ENCODE results near the gene IFNW1. TPM values are rescaled to one million over a fixed set of nuclear protein-coding genes. Genes with fewer than 3 reads are reported as not detected.

IFNW1 gene
- total RNA-seq, 1 experiment from 2014 or later: not detected

DNA sequence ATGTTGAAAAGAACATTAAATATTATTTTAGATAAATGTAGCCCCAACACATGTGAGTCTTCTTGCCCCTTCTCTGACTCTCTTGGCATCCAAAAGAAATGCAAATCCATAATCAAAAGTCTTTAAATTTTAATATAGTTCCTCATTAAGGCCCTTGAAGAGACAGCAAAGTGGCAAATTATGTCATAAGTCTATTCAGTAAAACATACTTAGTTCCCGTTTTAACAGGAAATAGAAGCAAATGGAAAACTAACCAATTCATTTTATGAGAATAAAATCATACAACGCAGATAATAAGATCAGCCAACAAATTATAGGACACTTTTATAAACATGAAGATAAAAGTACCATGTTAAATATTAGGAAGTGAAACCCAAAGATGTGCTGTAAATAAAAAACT, 43.8 kb downstream of the IFNW1 start:
- no peak overlapping the region for H3K4me3 Mint-ChIP-seq
- TF ChIP-seq ZNF416 (CRISPR knock-in tag; IDR thresholded peaks at IDR 0.05) (no peak), GRHL2 (CRISPR knock-in tag; IDR thresholded peaks at IDR 0.05; ENCODE audit: insufficient replicate concordance, severe bottlenecking) (no peak)
- TF ChIP-seq, protein P1, sequence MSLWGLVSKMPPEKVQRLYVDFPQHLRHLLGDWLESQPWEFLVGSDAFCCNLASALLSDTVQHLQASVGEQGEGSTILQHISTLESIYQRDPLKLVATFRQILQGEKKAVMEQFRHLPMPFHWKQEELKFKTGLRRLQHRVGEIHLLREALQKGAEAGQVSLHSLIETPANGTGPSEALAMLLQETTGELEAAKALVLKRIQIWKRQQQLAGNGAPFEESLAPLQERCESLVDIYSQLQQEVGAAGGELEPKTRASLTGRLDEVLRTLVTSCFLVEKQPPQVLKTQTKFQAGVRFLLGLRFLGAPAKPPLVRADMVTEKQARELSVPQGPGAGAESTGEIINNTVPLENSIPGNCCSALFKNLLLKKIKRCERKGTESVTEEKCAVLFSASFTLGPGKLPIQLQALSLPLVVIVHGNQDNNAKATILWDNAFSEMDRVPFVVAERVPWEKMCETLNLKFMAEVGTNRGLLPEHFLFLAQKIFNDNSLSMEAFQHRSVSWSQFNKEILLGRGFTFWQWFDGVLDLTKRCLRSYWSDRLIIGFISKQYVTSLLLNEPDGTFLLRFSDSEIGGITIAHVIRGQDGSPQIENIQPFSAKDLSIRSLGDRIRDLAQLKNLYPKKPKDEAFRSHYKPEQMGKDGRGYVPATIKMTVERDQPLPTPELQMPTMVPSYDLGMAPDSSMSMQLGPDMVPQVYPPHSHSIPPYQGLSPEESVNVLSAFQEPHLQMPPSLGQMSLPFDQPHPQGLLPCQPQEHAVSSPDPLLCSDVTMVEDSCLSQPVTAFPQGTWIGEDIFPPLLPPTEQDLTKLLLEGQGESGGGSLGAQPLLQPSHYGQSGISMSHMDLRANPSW (CRISPR knock-in tag; conservative IDR thresholded peaks at IDR 0.05; ENCODE audit: low read depth): no peak
- TF ChIP-seq, protein P2, sequence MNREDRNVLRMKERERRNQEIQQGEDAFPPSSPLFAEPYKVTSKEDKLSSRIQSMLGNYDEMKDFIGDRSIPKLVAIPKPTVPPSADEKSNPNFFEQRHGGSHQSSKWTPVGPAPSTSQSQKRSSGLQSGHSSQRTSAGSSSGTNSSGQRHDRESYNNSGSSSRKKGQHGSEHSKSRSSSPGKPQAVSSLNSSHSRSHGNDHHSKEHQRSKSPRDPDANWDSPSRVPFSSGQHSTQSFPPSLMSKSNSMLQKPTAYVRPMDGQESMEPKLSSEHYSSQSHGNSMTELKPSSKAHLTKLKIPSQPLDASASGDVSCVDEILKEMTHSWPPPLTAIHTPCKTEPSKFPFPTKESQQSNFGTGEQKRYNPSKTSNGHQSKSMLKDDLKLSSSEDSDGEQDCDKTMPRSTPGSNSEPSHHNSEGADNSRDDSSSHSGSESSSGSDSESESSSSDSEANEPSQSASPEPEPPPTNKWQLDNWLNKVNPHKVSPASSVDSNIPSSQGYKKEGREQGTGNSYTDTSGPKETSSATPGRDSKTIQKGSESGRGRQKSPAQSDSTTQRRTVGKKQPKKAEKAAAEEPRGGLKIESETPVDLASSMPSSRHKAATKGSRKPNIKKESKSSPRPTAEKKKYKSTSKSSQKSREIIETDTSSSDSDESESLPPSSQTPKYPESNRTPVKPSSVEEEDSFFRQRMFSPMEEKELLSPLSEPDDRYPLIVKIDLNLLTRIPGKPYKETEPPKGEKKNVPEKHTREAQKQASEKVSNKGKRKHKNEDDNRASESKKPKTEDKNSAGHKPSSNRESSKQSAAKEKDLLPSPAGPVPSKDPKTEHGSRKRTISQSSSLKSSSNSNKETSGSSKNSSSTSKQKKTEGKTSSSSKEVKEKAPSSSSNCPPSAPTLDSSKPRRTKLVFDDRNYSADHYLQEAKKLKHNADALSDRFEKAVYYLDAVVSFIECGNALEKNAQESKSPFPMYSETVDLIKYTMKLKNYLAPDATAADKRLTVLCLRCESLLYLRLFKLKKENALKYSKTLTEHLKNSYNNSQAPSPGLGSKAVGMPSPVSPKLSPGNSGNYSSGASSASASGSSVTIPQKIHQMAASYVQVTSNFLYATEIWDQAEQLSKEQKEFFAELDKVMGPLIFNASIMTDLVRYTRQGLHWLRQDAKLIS (CRISPR knock-in tag; IDR thresholded peaks at IDR 0.05; ENCODE audit: borderline replicate concordance): no peak
- ChIA-PET CTCF (no interaction called here), POLR2A (no interaction called here)
- no peaks in the 10 kb centered on the region for H3K4me1 Mint-ChIP-seq
- no peak overlapping the region for H3K27ac Mint-ChIP-seq
- ATAC-seq (no peak), DNase-seq (ENCODE audit: low spot score) (no peak)
- peaks cover 1% of the 10 kb centered on the region; the same call in 1 of the 2 replicates for H3K27me3 Mint-ChIP-seq (ENCODE audit: low read depth)
- no peaks in the 10 kb centered on the region for H3K36me3 Mint-ChIP-seq
- no peaks in the 10 kb centered on the region for H3K9me3 Mint-ChIP-seq

DNA sequence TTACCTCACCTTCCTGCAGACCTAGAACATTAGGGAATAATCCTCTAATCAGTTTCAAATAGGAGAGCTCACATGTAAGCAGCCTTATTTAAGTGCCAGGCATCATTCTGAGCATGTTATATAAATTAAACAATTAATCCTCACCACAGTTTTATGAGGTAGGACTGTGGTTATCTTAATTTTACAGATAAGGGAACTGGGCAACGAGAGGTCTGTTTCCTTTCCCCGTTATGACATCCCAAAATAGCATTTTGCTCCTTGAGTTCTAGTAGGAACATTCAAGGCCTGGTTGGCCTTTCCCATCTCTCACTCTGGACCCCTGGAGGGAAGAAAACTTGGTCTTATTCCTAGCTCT, 44.8 kb downstream of the IFNW1 start:
- no peak overlapping the region for H3K27ac Mint-ChIP-seq

More for the DNA sequence above, 44.8 kb downstream of the IFNW1 start:
- Mint-ChIP-seq H3K27me3 (ENCODE audit: low read depth) (no peaks in the 10 kb centered on the region; the same call in 1 of the 2 replicates), H3K36me3 (no peaks in the 10 kb centered on the region), H3K4me3 (no peak overlapping the region), H3K9me3 (no peaks in the 10 kb centered on the region), H3K4me1 (no peaks in the 10 kb centered on the region)
- ATAC-seq (no peak), DNase-seq (ENCODE audit: low spot score) (no peak)
- CTCF ChIA-PET: interaction anchor here (1.6 kb wide), 1 partner anchor 14 kb away, joined by 7 read pairs; no protein-coding TSS in a partner anchor
- TF ChIP-seq, protein P3, sequence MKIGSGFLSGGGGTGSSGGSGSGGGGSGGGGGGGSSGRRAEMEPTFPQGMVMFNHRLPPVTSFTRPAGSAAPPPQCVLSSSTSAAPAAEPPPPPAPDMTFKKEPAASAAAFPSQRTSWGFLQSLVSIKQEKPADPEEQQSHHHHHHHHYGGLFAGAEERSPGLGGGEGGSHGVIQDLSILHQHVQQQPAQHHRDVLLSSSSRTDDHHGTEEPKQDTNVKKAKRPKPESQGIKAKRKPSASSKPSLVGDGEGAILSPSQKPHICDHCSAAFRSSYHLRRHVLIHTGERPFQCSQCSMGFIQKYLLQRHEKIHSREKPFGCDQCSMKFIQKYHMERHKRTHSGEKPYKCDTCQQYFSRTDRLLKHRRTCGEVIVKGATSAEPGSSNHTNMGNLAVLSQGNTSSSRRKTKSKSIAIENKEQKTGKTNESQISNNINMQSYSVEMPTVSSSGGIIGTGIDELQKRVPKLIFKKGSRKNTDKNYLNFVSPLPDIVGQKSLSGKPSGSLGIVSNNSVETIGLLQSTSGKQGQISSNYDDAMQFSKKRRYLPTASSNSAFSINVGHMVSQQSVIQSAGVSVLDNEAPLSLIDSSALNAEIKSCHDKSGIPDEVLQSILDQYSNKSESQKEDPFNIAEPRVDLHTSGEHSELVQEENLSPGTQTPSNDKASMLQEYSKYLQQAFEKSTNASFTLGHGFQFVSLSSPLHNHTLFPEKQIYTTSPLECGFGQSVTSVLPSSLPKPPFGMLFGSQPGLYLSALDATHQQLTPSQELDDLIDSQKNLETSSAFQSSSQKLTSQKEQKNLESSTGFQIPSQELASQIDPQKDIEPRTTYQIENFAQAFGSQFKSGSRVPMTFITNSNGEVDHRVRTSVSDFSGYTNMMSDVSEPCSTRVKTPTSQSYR (CRISPR knock-in tag; IDR thresholded peaks at IDR 0.05): no peak
- no peak for TF ChIP-seq ESRRA (CRISPR knock-in tag; IDR thresholded peaks at IDR 0.05; ENCODE audit: borderline replicate concordance)
- TF ChIP-seq, protein P4, sequence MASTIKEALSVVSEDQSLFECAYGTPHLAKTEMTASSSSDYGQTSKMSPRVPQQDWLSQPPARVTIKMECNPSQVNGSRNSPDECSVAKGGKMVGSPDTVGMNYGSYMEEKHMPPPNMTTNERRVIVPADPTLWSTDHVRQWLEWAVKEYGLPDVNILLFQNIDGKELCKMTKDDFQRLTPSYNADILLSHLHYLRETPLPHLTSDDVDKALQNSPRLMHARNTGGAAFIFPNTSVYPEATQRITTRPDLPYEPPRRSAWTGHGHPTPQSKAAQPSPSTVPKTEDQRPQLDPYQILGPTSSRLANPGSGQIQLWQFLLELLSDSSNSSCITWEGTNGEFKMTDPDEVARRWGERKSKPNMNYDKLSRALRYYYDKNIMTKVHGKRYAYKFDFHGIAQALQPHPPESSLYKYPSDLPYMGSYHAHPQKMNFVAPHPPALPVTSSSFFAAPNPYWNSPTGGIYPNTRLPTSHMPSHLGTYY (CRISPR knock-in tag; IDR thresholded peaks at IDR 0.05): no peak
- TF ChIP-seq ETV6 (CRISPR knock-in tag; IDR thresholded peaks at IDR 0.05): no peak
- no peak for TF ChIP-seq FOXP1 (CRISPR knock-in tag; IDR thresholded peaks at IDR 0.05; ENCODE audit: borderline replicate concordance)
- TF ChIP-seq, protein P5, sequence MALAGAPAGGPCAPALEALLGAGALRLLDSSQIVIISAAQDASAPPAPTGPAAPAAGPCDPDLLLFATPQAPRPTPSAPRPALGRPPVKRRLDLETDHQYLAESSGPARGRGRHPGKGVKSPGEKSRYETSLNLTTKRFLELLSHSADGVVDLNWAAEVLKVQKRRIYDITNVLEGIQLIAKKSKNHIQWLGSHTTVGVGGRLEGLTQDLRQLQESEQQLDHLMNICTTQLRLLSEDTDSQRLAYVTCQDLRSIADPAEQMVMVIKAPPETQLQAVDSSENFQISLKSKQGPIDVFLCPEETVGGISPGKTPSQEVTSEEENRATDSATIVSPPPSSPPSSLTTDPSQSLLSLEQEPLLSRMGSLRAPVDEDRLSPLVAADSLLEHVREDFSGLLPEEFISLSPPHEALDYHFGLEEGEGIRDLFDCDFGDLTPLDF (CRISPR knock-in tag; IDR thresholded peaks at IDR 0.05): no peak
- TF ChIP-seq, protein P6, sequence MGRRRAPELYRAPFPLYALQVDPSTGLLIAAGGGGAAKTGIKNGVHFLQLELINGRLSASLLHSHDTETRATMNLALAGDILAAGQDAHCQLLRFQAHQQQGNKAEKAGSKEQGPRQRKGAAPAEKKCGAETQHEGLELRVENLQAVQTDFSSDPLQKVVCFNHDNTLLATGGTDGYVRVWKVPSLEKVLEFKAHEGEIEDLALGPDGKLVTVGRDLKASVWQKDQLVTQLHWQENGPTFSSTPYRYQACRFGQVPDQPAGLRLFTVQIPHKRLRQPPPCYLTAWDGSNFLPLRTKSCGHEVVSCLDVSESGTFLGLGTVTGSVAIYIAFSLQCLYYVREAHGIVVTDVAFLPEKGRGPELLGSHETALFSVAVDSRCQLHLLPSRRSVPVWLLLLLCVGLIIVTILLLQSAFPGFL (CRISPR knock-in tag; IDR thresholded peaks at IDR 0.05; ENCODE audit: borderline replicate concordance): no peak
- TF ChIP-seq ZNF423 (CRISPR knock-in tag; IDR thresholded peaks at IDR 0.05): no peak
- TF ChIP-seq, protein P7, sequence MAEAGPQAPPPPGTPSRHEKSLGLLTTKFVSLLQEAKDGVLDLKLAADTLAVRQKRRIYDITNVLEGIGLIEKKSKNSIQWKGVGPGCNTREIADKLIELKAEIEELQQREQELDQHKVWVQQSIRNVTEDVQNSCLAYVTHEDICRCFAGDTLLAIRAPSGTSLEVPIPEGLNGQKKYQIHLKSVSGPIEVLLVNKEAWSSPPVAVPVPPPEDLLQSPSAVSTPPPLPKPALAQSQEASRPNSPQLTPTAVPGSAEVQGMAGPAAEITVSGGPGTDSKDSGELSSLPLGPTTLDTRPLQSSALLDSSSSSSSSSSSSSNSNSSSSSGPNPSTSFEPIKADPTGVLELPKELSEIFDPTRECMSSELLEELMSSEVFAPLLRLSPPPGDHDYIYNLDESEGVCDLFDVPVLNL (CRISPR knock-in tag; IDR thresholded peaks at IDR 0.05; ENCODE audit: borderline replicate concordance, low read depth): no peak
- TF ChIP-seq, protein P8, sequence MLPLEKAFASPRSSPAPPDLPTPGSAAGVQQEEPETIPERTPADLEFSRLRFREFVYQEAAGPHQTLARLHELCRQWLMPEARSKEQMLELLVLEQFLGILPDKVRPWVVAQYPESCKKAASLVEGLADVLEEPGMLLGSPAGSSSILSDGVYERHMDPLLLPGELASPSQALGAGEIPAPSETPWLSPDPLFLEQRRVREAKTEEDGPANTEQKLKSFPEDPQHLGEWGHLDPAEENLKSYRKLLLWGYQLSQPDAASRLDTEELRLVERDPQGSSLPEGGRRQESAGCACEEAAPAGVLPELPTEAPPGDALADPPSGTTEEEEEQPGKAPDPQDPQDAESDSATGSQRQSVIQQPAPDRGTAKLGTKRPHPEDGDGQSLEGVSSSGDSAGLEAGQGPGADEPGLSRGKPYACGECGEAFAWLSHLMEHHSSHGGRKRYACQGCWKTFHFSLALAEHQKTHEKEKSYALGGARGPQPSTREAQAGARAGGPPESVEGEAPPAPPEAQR (CRISPR knock-in tag; IDR thresholded peaks at IDR 0.05): no peak
- TF ChIP-seq SOX15 (CRISPR knock-in tag; IDR thresholded peaks at IDR 0.05): no peak
- no peak for TF ChIP-seq CREM (CRISPR knock-in tag; IDR thresholded peaks at IDR 0.05)
- no peak for TF ChIP-seq SMAD4 (CRISPR knock-in tag; IDR thresholded peaks at IDR 0.05)
- TF ChIP-seq JUN (CRISPR knock-in tag; IDR thresholded peaks at IDR 0.05): no peak
- no peak for TF ChIP-seq KAT7 (CRISPR knock-in tag; IDR thresholded peaks at IDR 0.05; ENCODE audit: borderline replicate concordance)
- POLR2A ChIA-PET: no interaction called here

Data from WTC11 (cell line).